ENCODE data around the gene SPSB3.

Gene SPSB3

GRCh38 chr16:1766701-1767100, 15.7 kb downstream of the SPSB3 start:
- no peak for ATAC-seq

GRCh38 chr16:1766231-1766630, 16.1 kb downstream of the SPSB3 start:
- TF ChIP-seq PATZ1 (CRISPR knock-in tag; IDR thresholded peaks at IDR 0.05; ENCODE audit: borderline replicate concordance), result no peak
- TF ChIP-seq CSRNP3 (CRISPR knock-in tag; IDR thresholded peaks at IDR 0.05), result no peak
- TF ChIP-seq ZNF70 (CRISPR knock-in tag; IDR thresholded peaks at IDR 0.05), result no peak
- TF ChIP-seq, protein P1, sequence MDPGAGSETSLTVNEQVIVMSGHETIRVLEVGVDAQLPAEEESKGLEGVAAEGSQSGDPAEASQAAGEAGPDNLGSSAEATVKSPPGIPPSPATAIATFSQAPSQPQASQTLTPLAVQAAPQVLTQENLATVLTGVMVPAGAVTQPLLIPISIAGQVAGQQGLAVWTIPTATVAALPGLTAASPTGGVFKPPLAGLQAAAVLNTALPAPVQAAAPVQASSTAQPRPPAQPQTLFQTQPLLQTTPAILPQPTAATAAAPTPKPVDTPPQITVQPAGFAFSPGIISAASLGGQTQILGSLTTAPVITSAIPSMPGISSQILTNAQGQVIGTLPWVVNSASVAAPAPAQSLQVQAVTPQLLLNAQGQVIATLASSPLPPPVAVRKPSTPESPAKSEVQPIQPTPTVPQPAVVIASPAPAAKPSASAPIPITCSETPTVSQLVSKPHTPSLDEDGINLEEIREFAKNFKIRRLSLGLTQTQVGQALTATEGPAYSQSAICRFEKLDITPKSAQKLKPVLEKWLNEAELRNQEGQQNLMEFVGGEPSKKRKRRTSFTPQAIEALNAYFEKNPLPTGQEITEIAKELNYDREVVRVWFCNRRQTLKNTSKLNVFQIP (CRISPR knock-in tag; IDR thresholded peaks at IDR 0.05; ENCODE audit: borderline replicate concordance, low read depth), result no peak
- TF ChIP-seq GLIS3 (CRISPR knock-in tag; IDR thresholded peaks at IDR 0.05), result no peak
- TF ChIP-seq PPARA (CRISPR knock-in tag; IDR thresholded peaks at IDR 0.05; ENCODE audit: borderline replicate concordance), result no peak
- no peak for TF ChIP-seq CSDC2 (CRISPR knock-in tag; IDR thresholded peaks at IDR 0.05)
- no peak for TF ChIP-seq OSR1 (CRISPR knock-in tag; IDR thresholded peaks at IDR 0.05)
- TF ChIP-seq ESRRG (CRISPR knock-in tag; IDR thresholded peaks at IDR 0.05), result no peak
- TF ChIP-seq ARNTL (CRISPR knock-in tag; IDR thresholded peaks at IDR 0.05; ENCODE audit: borderline replicate concordance, low read depth), result no peak
- ATAC-seq, result no peak

More at GRCh38 chr16:1766701-1767100, 15.7 kb downstream of the SPSB3 start:
- TF ChIP-seq ZNF8 (CRISPR knock-in tag; IDR thresholded peaks at IDR 0.05) (no peak), PATZ1 (CRISPR knock-in tag; IDR thresholded peaks at IDR 0.05; ENCODE audit: borderline replicate concordance) (no peak), RARB (CRISPR knock-in tag; IDR thresholded peaks at IDR 0.05) (no peak), ISL1 (CRISPR knock-in tag; IDR thresholded peaks at IDR 0.05) (no peak), PPARA (CRISPR knock-in tag; IDR thresholded peaks at IDR 0.05; ENCODE audit: borderline replicate concordance) (no peak), ZC3H10 (CRISPR knock-in tag; IDR thresholded peaks at IDR 0.05) (no peak), ZFP3 (CRISPR knock-in tag; IDR thresholded peaks at IDR 0.05) (no peak)

- ATAC-seq, result no peak
- TF ChIP-seq ESRRG (CRISPR knock-in tag; IDR thresholded peaks at IDR 0.05), result no peak
- TF ChIP-seq ZFP30 (CRISPR knock-in tag; IDR thresholded peaks at IDR 0.05), result no peak
- no peak for TF ChIP-seq BACH2 (CRISPR knock-in tag; IDR thresholded peaks at IDR 0.05; ENCODE audit: borderline replicate concordance)
- no peak for TF ChIP-seq RARB (CRISPR knock-in tag; IDR thresholded peaks at IDR 0.05)
- TF ChIP-seq, protein P2, sequence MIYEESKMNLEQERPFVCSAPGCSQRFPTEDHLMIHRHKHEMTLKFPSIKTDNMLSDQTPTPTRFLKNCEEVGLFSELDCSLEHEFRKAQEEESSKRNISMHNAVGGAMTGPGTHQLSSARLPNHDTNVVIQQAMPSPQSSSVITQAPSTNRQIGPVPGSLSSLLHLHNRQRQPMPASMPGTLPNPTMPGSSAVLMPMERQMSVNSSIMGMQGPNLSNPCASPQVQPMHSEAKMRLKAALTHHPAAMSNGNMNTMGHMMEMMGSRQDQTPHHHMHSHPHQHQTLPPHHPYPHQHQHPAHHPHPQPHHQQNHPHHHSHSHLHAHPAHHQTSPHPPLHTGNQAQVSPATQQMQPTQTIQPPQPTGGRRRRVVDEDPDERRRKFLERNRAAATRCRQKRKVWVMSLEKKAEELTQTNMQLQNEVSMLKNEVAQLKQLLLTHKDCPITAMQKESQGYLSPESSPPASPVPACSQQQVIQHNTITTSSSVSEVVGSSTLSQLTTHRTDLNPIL (CRISPR knock-in tag; IDR thresholded peaks at IDR 0.05; ENCODE audit: low read depth), result no peak
- TF ChIP-seq OSR1 (CRISPR knock-in tag; IDR thresholded peaks at IDR 0.05), result no peak
- no peak for TF ChIP-seq GLIS3 (CRISPR knock-in tag; IDR thresholded peaks at IDR 0.05)
- TF ChIP-seq SNAI2 (CRISPR knock-in tag; IDR thresholded peaks at IDR 0.05), result no peak
- TF ChIP-seq ZFP3 (CRISPR knock-in tag; IDR thresholded peaks at IDR 0.05), result no peak
- no peak for TF ChIP-seq ZNF565 (CRISPR knock-in tag; conservative IDR thresholded peaks at IDR 0.05; ENCODE audit: low read depth)
- no peak for TF ChIP-seq ZC3H10 (CRISPR knock-in tag; IDR thresholded peaks at IDR 0.05)
- TF ChIP-seq, protein P1 (CRISPR knock-in tag; IDR thresholded peaks at IDR 0.05; ENCODE audit: borderline replicate concordance, low read depth), result no peak
- no peak for TF ChIP-seq CSDC2 (CRISPR knock-in tag; IDR thresholded peaks at IDR 0.05)
- no peak for TF ChIP-seq PATZ1 (CRISPR knock-in tag; IDR thresholded peaks at IDR 0.05; ENCODE audit: borderline replicate concordance)
- no peak for TF ChIP-seq TSHZ2 (CRISPR knock-in tag; IDR thresholded peaks at IDR 0.05)
These were observed 16.5 kb downstream of the SPSB3 start for GRCh38 chr16:1765826-1766225.

Measured in SK-N-SH treated with all-trans-retinoic acid at 6 μM for 48 hours (cell line).